Natural killer cell treated with Interleukin-12 subunit alpha and Interleukin-12 subunit beta and Interleukin-15 and Interleukin-18, amount 100 ng/mL, for 72 hours (primary cell): ENCODE results near the gene LAMP1. TPM values are rescaled to one million over a fixed set of nuclear protein-coding genes. Genes with fewer than 3 reads are reported as not detected.
A peak's percentile ranks its signal among the peaks of the same experiment; 100 is the strongest.

Experiments used
- ATAC-seq, 2 donors: fragments of 150-1000 bp; cut with Tn5 transposase in 1 of 2; sonication (Bioruptor Pico), chemical (Tn5 transposase) in 1 of 2; 2 replicates each; pipeline ENCODE4 v1.10.0; 2021
- DNase-seq: peaks from one replicate; pipeline ENCODE4 v3.0.0; 2022; ENCODE audit warnings: low spot score
- H3K27ac Mint-ChIP-seq, 2 donors: 1 replicate in 1 of 2; 2 replicates in 1 of 2; pipeline ENCODE4 v1.8.0; 2022; ENCODE audit warnings: mixed read lengths in 2 of 2, mild to moderate bottlenecking in 1 of 2, moderate library complexity in 1 of 2
- H3K27me3 Mint-ChIP-seq, 2 donors: 1 replicate in 1 of 2; 2 replicates in 1 of 2; pipeline ENCODE4 v1.8.0; 2022; ENCODE audit warnings: mixed read lengths in 2 of 2
- H3K36me3 Mint-ChIP-seq: one replicate; pipeline ENCODE4 v1.8.0; 2022; ENCODE audit warnings: mixed read lengths
- H3K4me1 Mint-ChIP-seq, 2 donors: 1 replicate in 1 of 2; 2 replicates in 1 of 2; pipeline ENCODE4 v1.8.0; 2022; ENCODE audit warnings: low read depth in 2 of 2, mixed read lengths in 2 of 2, mild to moderate bottlenecking in 1 of 2
- H3K4me3 Mint-ChIP-seq: one replicate; pipeline ENCODE4 v1.8.0; 2022; ENCODE audit warnings: mixed read lengths
- H3K9me3 Mint-ChIP-seq: 2 replicates; pipeline ENCODE4 v1.8.0; 2022; ENCODE audit warnings: mixed read lengths
- total RNA-seq, 2 donors: library from RNA; stranded (reverse); gene quantifications; one replicate each; pipeline ENCODE4 v1.2.3, GENCODE V29; 2022

LAMP1 gene
- total RNA-seq, 2 donors from 2014 or later, result 104 to 108 TPM

GRCh38 chr13:113325779-113326178, 28.7 kb downstream of the LAMP1 start:
- H3K9me3 Mint-ChIP-seq, result no peaks in the 10 kb centered on the region
- DNase-seq (no peak), ATAC-seq (peak in 1 of 2 donors; percentile 45)
- H3K27ac Mint-ChIP-seq, result no peak overlapping the region
- no peak overlapping the region for H3K4me3 Mint-ChIP-seq
- no peaks in the 10 kb centered on the region for H3K27me3 Mint-ChIP-seq
- H3K4me1 Mint-ChIP-seq, result peaks cover 0 to 12% of the 10 kb centered on the region in 2 donors
- peaks cover 13% of the 10 kb centered on the region for H3K36me3 Mint-ChIP-seq

GRCh38 chr13:113327391-113327765, 30.3 kb downstream of the LAMP1 start:
- Mint-ChIP-seq H3K36me3 (peaks cover 7% of the 10 kb centered on the region), H3K27me3 (peaks cover 0 to 1% of the 10 kb centered on the region in 2 donors), H3K9me3 (no peaks in the 10 kb centered on the region), H3K4me1 (peaks cover 0 to 15% of the 10 kb centered on the region in 2 donors), H3K4me3 (no peak overlapping the region), H3K27ac (no peak overlapping the region)
- ATAC-seq (no peak), DNase-seq (no peak)

GRCh38 chr13:113327766-113328471, 30.9 kb downstream of the LAMP1 start:
- peaks cover 0 to 3% of the 10 kb centered on the region in 2 donors for H3K27me3 Mint-ChIP-seq
- H3K4me3 Mint-ChIP-seq, result no peak overlapping the region
- H3K4me1 Mint-ChIP-seq, result peaks cover 0 to 15% of the 10 kb centered on the region in 2 donors
- peak; percentile 26 to 52 for ATAC-seq
- H3K36me3 Mint-ChIP-seq, result peaks cover 4% of the 10 kb centered on the region
- H3K27ac Mint-ChIP-seq, result peak overlapping the region in 1 of 2 donors; percentile 29
- DNase-seq, result no peak
- H3K9me3 Mint-ChIP-seq, result no peaks in the 10 kb centered on the region

- ATAC-seq (no peak), DNase-seq (no peak)
- no peaks in the 10 kb centered on the region for H3K36me3 Mint-ChIP-seq
- peaks cover 0 to 3% of the 10 kb centered on the region in 2 donors for H3K27me3 Mint-ChIP-seq
- peaks cover 0 to 15% of the 10 kb centered on the region in 2 donors for H3K4me1 Mint-ChIP-seq
- H3K27ac Mint-ChIP-seq, result peak overlapping the region in 1 of 2 donors; percentile 29
- H3K4me3 Mint-ChIP-seq, result no peak overlapping the region
- H3K9me3 Mint-ChIP-seq, result no peaks in the 10 kb centered on the region
These were observed 31.8 kb downstream of the LAMP1 start for GRCh38 chr13:113328851-113329250.

- DNase-seq, result no peak
- H3K36me3 Mint-ChIP-seq, result no peaks in the 10 kb centered on the region
- no peak overlapping the region for H3K4me3 Mint-ChIP-seq
- H3K9me3 Mint-ChIP-seq, result no peaks in the 10 kb centered on the region
- peaks cover 0 to 3% of the 10 kb centered on the region in 2 donors for H3K27me3 Mint-ChIP-seq
- peaks cover 0 to 15% of the 10 kb centered on the region in 2 donors for H3K4me1 Mint-ChIP-seq
- no peak for ATAC-seq
- no peak overlapping the region for H3K27ac Mint-ChIP-seq
These were observed 32.7 kb downstream of the LAMP1 start for GRCh38 chr13:113329656-113330312.

GRCh38 chr13:113332615-113333014, 35.6 kb downstream of the LAMP1 start:
- no peaks in the 10 kb centered on the region for H3K9me3 Mint-ChIP-seq
- H3K36me3 Mint-ChIP-seq, result no peaks in the 10 kb centered on the region
- H3K27me3 Mint-ChIP-seq, result peaks cover 0 to 6% of the 10 kb centered on the region in 2 donors
- ATAC-seq (no peak), DNase-seq (no peak)
- no peak overlapping the region for H3K4me3 Mint-ChIP-seq
- H3K4me1 Mint-ChIP-seq, result peaks cover 0 to 18% of the 10 kb centered on the region in 2 donors
- H3K27ac Mint-ChIP-seq, result no peak overlapping the region

- H3K27me3 Mint-ChIP-seq, result peaks cover 0 to 6% of the 10 kb centered on the region in 2 donors
- no peak overlapping the region for H3K27ac Mint-ChIP-seq
- ATAC-seq (no peak), DNase-seq (no peak)
- no peaks in the 10 kb centered on the region for H3K36me3 Mint-ChIP-seq
- no peaks in the 10 kb centered on the region for H3K9me3 Mint-ChIP-seq
- H3K4me3 Mint-ChIP-seq, result no peak overlapping the region
- peaks cover 0 to 17% of the 10 kb centered on the region in 2 donors for H3K4me1 Mint-ChIP-seq
These were observed 36.0 kb downstream of the LAMP1 start for GRCh38 chr13:113333076-113333475.

- H3K4me3 Mint-ChIP-seq, result no peak overlapping the region
- no peak for DNase-seq
- ATAC-seq, result no peak
These were observed 40.5 kb downstream of the LAMP1 start for GRCh38 chr13:113337556-113337955.

GRCh38 chr13:113337976-113338375, 40.9 kb downstream of the LAMP1 start:
- Mint-ChIP-seq H3K9me3 (no peaks in the 10 kb centered on the region), H3K27ac (no peak overlapping the region), H3K27me3 (peaks cover 0 to 4% of the 10 kb centered on the region in 2 donors), H3K4me3 (no peak overlapping the region), H3K4me1 (peaks cover 0 to 3% of the 10 kb centered on the region in 2 donors), H3K36me3 (no peaks in the 10 kb centered on the region)
- DNase-seq (no peak), ATAC-seq (no peak)

More at GRCh38 chr13:113337556-113337955, 40.5 kb downstream of the LAMP1 start:
- Mint-ChIP-seq H3K36me3 (no peaks in the 10 kb centered on the region), H3K27ac (no peak overlapping the region), H3K9me3 (no peaks in the 10 kb centered on the region), H3K27me3 (peaks cover 0 to 4% of the 10 kb centered on the region in 2 donors), H3K4me1 (peaks cover 0 to 3% of the 10 kb centered on the region in 2 donors)

GRCh38 chr13:113338451-113338850, 41.4 kb downstream of the LAMP1 start:
- Mint-ChIP-seq H3K4me1 (peaks cover 0 to 3% of the 10 kb centered on the region in 2 donors), H3K27me3 (peaks cover 0 to 4% of the 10 kb centered on the region in 2 donors), H3K4me3 (no peak overlapping the region), H3K9me3 (no peaks in the 10 kb centered on the region), H3K27ac (no peak overlapping the region), H3K36me3 (no peaks in the 10 kb centered on the region)
- ATAC-seq (no peak), DNase-seq (no peak)

- no peak for DNase-seq
- Mint-ChIP-seq H3K4me1 (no peaks in the 10 kb centered on the region), H3K36me3 (no peaks in the 10 kb centered on the region)
These were observed 46.0 kb downstream of the LAMP1 start for GRCh38 chr13:113342820-113343691.

GRCh38 chr13:113343692-113343968, 46.6 kb downstream of the LAMP1 start:
- ATAC-seq, result peak in 1 of 2 donors; percentile 9
- H3K9me3 Mint-ChIP-seq, result peaks cover 4% of the 10 kb centered on the region
- H3K27me3 Mint-ChIP-seq, result no peaks in the 10 kb centered on the region
- no peaks in the 10 kb centered on the region for H3K36me3 Mint-ChIP-seq
- H3K27ac Mint-ChIP-seq, result no peak overlapping the region
- no peak overlapping the region for H3K4me3 Mint-ChIP-seq
- DNase-seq, result no peak
- no peaks in the 10 kb centered on the region for H3K4me1 Mint-ChIP-seq

More at GRCh38 chr13:113342820-113343691, 46.0 kb downstream of the LAMP1 start:
- Mint-ChIP-seq H3K27ac (no peak overlapping the region), H3K4me3 (no peak overlapping the region), H3K27me3 (no peaks in the 10 kb centered on the region), H3K9me3 (peaks cover 4% of the 10 kb centered on the region)
- ATAC-seq, result peak in 1 of 2 donors; percentile 20

- no peak overlapping the region for H3K4me3 Mint-ChIP-seq
- no peak for ATAC-seq
- no peaks in the 10 kb centered on the region for H3K36me3 Mint-ChIP-seq
- no peak overlapping the region for H3K27ac Mint-ChIP-seq
- H3K27me3 Mint-ChIP-seq, result peaks cover 0 to 2% of the 10 kb centered on the region in 2 donors
- DNase-seq, result no peak
- peaks cover 4% of the 10 kb centered on the region for H3K9me3 Mint-ChIP-seq
- no peaks in the 10 kb centered on the region for H3K4me1 Mint-ChIP-seq
These were observed 48.4 kb downstream of the LAMP1 start for GRCh38 chr13:113345486-113345885.
